ENCODE measurements around the gene ARHGAP25. TPM values are rescaled to one million over a fixed set of nuclear protein-coding genes. Genes with fewer than 3 reads are reported as not detected.

Gene ARHGAP25
- total RNA-seq, 1 experiment from 2014 or later = not detected

DNA sequence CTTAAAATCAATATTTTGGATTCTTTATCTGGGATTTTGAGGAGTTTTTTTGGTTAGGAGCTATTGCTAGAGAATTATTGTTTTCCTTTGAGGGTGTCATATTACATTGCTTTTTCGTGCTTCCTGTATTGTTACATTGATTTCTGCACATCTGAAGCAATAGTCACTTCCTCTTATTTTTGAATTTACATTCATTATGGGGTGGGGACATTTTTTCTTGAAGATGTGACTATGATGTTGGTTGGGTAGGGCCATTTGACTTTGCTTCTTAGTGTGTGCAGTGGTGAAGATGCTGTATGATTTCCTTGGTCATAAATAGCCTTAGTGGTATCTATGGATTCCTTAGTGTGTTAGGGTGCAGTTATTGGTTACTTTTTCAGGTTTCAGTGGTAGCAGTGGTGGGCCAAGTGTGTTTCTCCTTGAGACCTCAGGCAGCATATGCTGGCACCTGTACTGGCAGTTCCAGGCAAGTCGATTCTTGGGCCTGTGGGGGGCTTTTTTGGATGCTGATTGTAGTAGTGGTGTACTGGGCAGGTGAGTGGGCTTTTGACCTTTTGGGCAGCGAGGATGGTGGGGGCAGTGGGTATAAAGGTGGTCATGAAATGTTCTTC, 61.8 kb downstream of the ARHGAP25 start:
- Histone ChIP-seq H3K27me3 (ENCODE audit: insufficient read depth, low read depth) (no peaks in the 10 kb centered on the region), H3F3A (ENCODE audit: insufficient read depth, low read depth) (no peaks in the 10 kb centered on the region), H3K9me3 (ENCODE audit: insufficient read depth, low read depth) (no peaks in the 10 kb centered on the region), H3K4me3 (no peak overlapping the region), H2AFZ (no peak overlapping the region), H4K20me1 (ENCODE audit: insufficient read depth) (no peaks in the 10 kb centered on the region), H3K36me3 (ENCODE audit: low read depth) (no peaks in the 10 kb centered on the region), H3K79me2 (ENCODE audit: low read depth) (no peaks in the 10 kb centered on the region), H3K9me2 (ENCODE audit: insufficient read depth) (no peaks in the 10 kb centered on the region), H3K4me1 (replicated peaks; ENCODE audit: insufficient read depth) (no peaks in the 10 kb centered on the region), H3K27ac (no peak overlapping the region), H3K4me2 (no peak overlapping the region)
- ChIA-PET CTCF (no interaction called here), POLR2A (ENCODE audit: unreplicated experiment) (no interaction called here)
- intact Hi-C loops (cut with micrococcal nuclease; ENCODE audit: unreplicated experiment) = no loop called here
- DNase-seq = no peak
- BruUV-seq (replicated peaks) = no TSS peak
- no peak for TF ChIP-seq EZH2 (IDR thresholded peaks at IDR 0.05; ENCODE audit: low read depth)
- TF ChIP-seq, protein P1, sequence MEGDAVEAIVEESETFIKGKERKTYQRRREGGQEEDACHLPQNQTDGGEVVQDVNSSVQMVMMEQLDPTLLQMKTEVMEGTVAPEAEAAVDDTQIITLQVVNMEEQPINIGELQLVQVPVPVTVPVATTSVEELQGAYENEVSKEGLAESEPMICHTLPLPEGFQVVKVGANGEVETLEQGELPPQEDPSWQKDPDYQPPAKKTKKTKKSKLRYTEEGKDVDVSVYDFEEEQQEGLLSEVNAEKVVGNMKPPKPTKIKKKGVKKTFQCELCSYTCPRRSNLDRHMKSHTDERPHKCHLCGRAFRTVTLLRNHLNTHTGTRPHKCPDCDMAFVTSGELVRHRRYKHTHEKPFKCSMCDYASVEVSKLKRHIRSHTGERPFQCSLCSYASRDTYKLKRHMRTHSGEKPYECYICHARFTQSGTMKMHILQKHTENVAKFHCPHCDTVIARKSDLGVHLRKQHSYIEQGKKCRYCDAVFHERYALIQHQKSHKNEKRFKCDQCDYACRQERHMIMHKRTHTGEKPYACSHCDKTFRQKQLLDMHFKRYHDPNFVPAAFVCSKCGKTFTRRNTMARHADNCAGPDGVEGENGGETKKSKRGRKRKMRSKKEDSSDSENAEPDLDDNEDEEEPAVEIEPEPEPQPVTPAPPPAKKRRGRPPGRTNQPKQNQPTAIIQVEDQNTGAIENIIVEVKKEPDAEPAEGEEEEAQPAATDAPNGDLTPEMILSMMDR (conservative IDR thresholded peaks at IDR 0.05) = no peak

DNA sequence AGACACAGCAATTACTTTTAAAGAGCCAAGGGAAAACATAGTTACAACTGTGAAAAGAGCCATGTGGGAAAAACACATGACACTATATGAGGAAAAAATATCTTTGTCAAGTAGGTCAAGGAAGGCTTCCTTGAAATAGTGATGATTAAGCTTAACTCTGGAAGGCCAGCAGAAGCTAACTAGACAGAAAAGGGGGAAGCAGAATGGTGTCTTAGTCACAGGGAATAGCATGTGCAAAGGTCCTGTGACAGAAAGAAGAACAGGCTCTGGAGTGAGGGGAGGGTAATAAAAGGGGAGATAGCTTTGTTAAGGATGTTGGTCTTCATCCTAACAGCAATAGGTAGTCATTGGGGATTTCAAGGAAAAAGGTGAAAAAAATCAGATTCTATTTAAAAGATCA, 64.0 kb downstream of the ARHGAP25 start:
- H3K27ac ChIP-seq = no peak overlapping the region
- TF ChIP-seq EZH2 (IDR thresholded peaks at IDR 0.05; ENCODE audit: low read depth) = no peak
- TF ChIP-seq, protein P1 (conservative IDR thresholded peaks at IDR 0.05) = no peak

DNA sequence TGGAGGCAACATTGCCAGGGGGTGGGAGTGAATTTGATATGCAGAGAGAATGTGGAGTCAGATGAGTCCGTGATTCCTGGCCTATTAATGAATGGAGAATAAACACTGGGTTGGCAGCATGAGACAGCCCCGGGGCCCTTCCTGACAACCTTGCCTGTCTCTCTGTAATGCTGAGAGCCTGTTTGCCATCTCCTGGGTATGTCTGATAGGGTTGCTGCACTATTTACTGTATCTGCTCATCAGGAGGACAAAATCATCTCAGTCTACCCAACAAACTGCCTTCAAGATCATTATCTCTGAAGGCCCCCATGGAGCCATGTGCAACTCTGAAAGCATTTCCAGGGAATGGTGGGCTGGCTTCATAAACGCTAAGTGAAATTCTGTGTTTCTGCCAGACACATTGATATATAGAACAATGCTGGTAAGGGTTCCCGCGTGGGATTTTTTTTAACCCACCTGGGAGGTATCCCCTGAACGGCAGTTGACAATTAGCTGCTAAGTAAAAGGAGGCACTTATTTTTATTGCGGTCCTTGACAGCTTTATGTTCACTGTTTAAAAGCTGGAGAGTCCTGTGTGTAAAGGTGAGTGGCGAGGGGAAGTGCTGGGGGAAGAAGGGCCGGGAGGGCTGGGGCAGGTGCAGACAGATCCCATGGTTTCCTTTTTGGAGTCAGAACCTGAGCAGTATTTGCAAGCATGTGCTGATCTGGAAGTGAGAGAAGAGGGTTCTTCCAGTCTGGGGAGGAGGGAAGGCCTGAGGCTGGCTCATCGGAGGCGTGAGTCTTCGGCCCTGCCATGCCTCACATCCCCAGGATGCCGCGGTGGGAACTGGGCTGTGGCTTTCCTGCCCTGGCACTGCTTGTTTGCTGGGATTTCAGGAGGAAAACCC, 64.8 kb downstream of the ARHGAP25 start:
- Histone ChIP-seq H3K4me2 (no peak overlapping the region), H3K27me3 (ENCODE audit: insufficient read depth, low read depth) (no peaks in the 10 kb centered on the region), H4K20me1 (ENCODE audit: insufficient read depth) (no peaks in the 10 kb centered on the region), H3F3A (ENCODE audit: insufficient read depth, low read depth) (no peaks in the 10 kb centered on the region), H3K9me2 (ENCODE audit: insufficient read depth) (no peaks in the 10 kb centered on the region), H3K9me3 (ENCODE audit: insufficient read depth, low read depth) (no peaks in the 10 kb centered on the region), H3K4me1 (replicated peaks; ENCODE audit: insufficient read depth) (no peaks in the 10 kb centered on the region), H3K79me2 (ENCODE audit: low read depth) (no peaks in the 10 kb centered on the region), H2AFZ (no peak overlapping the region), H3K36me3 (ENCODE audit: low read depth) (no peaks in the 10 kb centered on the region), H3K4me3 (no peak overlapping the region), H3K27ac (no peak overlapping the region)
- CTCF ChIA-PET = no interaction called here
- no TSS peak for BruUV-seq (replicated peaks)
- POLR2A ChIA-PET (ENCODE audit: unreplicated experiment) = no interaction called here
- TF ChIP-seq, protein P1 (conservative IDR thresholded peaks at IDR 0.05) = no peak
- no peak for TF ChIP-seq EZH2 (IDR thresholded peaks at IDR 0.05; ENCODE audit: low read depth)
- no peak for DNase-seq
- intact Hi-C loops (cut with micrococcal nuclease; ENCODE audit: unreplicated experiment) = no loop called here

More for the DNA sequence above, 64.0 kb downstream of the ARHGAP25 start:
- no peaks in the 10 kb centered on the region for H4K20me1 ChIP-seq (ENCODE audit: insufficient read depth)
- no peaks in the 10 kb centered on the region for H3K79me2 ChIP-seq (ENCODE audit: low read depth)
- ChIA-PET POLR2A (ENCODE audit: unreplicated experiment) (no interaction called here), CTCF (no interaction called here)
- no TSS peak for BruUV-seq (replicated peaks)
- no peaks in the 10 kb centered on the region for H3K36me3 ChIP-seq (ENCODE audit: low read depth)
- no peak overlapping the region for H3K4me3 ChIP-seq
- H3K9me2 ChIP-seq (ENCODE audit: insufficient read depth) = no peaks in the 10 kb centered on the region
- no peak overlapping the region for H2AFZ ChIP-seq
- no peaks in the 10 kb centered on the region for H3F3A ChIP-seq (ENCODE audit: insufficient read depth, low read depth)
- DNase-seq = no peak
- no peaks in the 10 kb centered on the region for H3K4me1 ChIP-seq (replicated peaks; ENCODE audit: insufficient read depth)
- H3K4me2 ChIP-seq = no peak overlapping the region
- no peaks in the 10 kb centered on the region for H3K27me3 ChIP-seq (ENCODE audit: insufficient read depth, low read depth)
- H3K9me3 ChIP-seq (ENCODE audit: insufficient read depth, low read depth) = no peaks in the 10 kb centered on the region
- intact Hi-C loops (cut with micrococcal nuclease; ENCODE audit: unreplicated experiment) = no loop called here

Data from PC-9 (cell line).